PC-9 (cell line): ENCODE data around the gene ATF1.

Source experiments
- CTCF ChIP-seq: fragments of 200-600 bp; sonication (generic); conservative IDR thresholded peaks from 2 replicates; pipeline ENCODE4 v1.6.1; 2017; ENCODE audit warnings: mixed run types, antibody characterized with exemption, mild to moderate bottlenecking, moderate library complexity
- EZH2 ChIP-seq: fragments of 200-600 bp; sonication (generic); IDR thresholded peaks from 2 replicates; pipeline ENCODE4 v1.8.0; 2017; ENCODE audit warnings: antibody characterized with exemption, low read depth

- TF ChIP-seq CTCF (no peak), EZH2 (no peak)
These were observed 21.1 kb upstream of the ATF1 start for GRCh38 chr12:50742776-50743175.
